GM23338 (cell line): ENCODE data around the gene PRKAR1B. TPM values are rescaled to one million over a fixed set of nuclear protein-coding genes. Genes with fewer than 3 reads are reported as not detected.

Experiments used
- ATAC-seq: fragments of 200-7000 bp; cut with Tn5 transposase; 3 replicates; pipeline ENCODE4 v1.9.1; 2020
- DNase-seq: peaks from one replicate; pipeline ENCODE4 v3.0.0-alpha.2; 2015; ENCODE audit warnings: low spot score
- H2AFZ ChIP-seq: fragments of 200-600 bp; sonication (generic); 2 replicates; pipeline ENCODE4 v1.8.0; 2016; ENCODE audit warnings: antibody characterized with exemption, mild to moderate bottlenecking, moderate library complexity
- H3F3A ChIP-seq: fragments of 200-600 bp; sonication (generic); replicated peaks from 2 replicates; pipeline ENCODE4 v1.8.0; 2017; ENCODE audit warnings: antibody characterized with exemption, mixed run types, low read depth
- H3K27ac ChIP-seq: fragments of 200-600 bp; sonication (generic); 2 replicates; pipeline ENCODE4 v1.6.1; 2016; ENCODE audit warnings: low read depth
- H3K27me3 ChIP-seq: fragments of 200-600 bp; sonication (generic); 2 replicates; pipeline ENCODE4 v1.8.0; 2016; ENCODE audit warnings: mild to moderate bottlenecking, mixed run types, moderate library complexity; ENCODE audit not compliant: insufficient read depth
- H3K36me3 ChIP-seq: fragments of 200-600 bp; sonication (generic); 2 replicates; pipeline ENCODE4 v1.8.0; 2016; ENCODE audit warnings: mild to moderate bottlenecking; ENCODE audit not compliant: insufficient read depth
- H3K4me1 ChIP-seq: fragments of 200-600 bp; sonication (generic); 2 replicates; pipeline ENCODE4 v1.8.0; 2016; ENCODE audit warnings: mild to moderate bottlenecking, moderate library complexity; ENCODE audit not compliant: insufficient read depth
- H3K4me2 ChIP-seq: fragments of 200-600 bp; sonication (generic); 2 replicates; pipeline ENCODE4 v1.7.1; 2017; ENCODE audit warnings: mixed run types
- H3K4me3 ChIP-seq: fragments of 200-600 bp; sonication (generic); 2 replicates; pipeline ENCODE4 v1.6.1; 2016; ENCODE audit warnings: mixed run types
- H3K79me2 ChIP-seq: fragments of 200-600 bp; sonication (generic); replicated peaks from 2 replicates; pipeline ENCODE4 v1.8.0; 2017; ENCODE audit warnings: mild to moderate bottlenecking; ENCODE audit not compliant: insufficient read depth
- H3K9me2 ChIP-seq: fragments of 200-600 bp; sonication (generic); 2 replicates; pipeline ENCODE4 v1.8.0; 2017; ENCODE audit not compliant: insufficient read depth
- H4K20me1 ChIP-seq: fragments of 200-600 bp; sonication (generic); replicated peaks from 2 replicates; pipeline ENCODE4 v1.8.0; 2017; ENCODE audit warnings: mild to moderate bottlenecking; ENCODE audit not compliant: insufficient read depth
- H3K27ac Mint-ChIP-seq: 2 replicates; pipeline ENCODE4 v1.8.0; 2020; ENCODE audit warnings: inconsistent platforms, mild to moderate bottlenecking, moderate library complexity, mixed read lengths
- H3K27me3 Mint-ChIP-seq: 3 replicates; pipeline ENCODE4 v1.8.0; 2022; ENCODE audit warnings: low read depth, mild to moderate bottlenecking, moderate library complexity, mixed read lengths, inconsistent platforms; ENCODE audit not compliant: insufficient read depth, poor library complexity
- H3K36me3 Mint-ChIP-seq: 3 replicates; pipeline ENCODE4 v1.8.0; 2021; ENCODE audit warnings: low read depth, mild to moderate bottlenecking, inconsistent platforms, moderate library complexity, mixed read lengths
- H3K4me1 Mint-ChIP-seq: 3 replicates; pipeline ENCODE4 v1.8.0; 2020; ENCODE audit warnings: mild to moderate bottlenecking, inconsistent platforms, mixed read lengths
- H3K4me3 Mint-ChIP-seq: 3 replicates; pipeline ENCODE4 v1.8.0; 2021; ENCODE audit warnings: moderate library complexity, mild to moderate bottlenecking, inconsistent platforms, mixed read lengths
- H3K9me3 Mint-ChIP-seq: 3 replicates; pipeline ENCODE4 v1.8.0; 2020; ENCODE audit warnings: moderate library complexity, mild to moderate bottlenecking, inconsistent platforms, mixed read lengths
- CREB1 ChIP-seq: fragments of 250-450 bp; sonication (Bioruptor Pico); IDR thresholded peaks from 2 replicates; pipeline ENCODE4 v1.5.0; 2020; ENCODE audit warnings: low read depth, mild to moderate bottlenecking, moderate library complexity
- CTCF ChIP-seq, 2 experiments: fragments of 200-600 bp in 1 of 2; sonication (generic) in 1 of 2; conservative IDR thresholded peaks; 2 replicates each; pipeline versions ENCODE4 v1.5.1 to v1.6.1; 2016 to 2017; ENCODE audit warnings: antibody characterized with exemption in 2 of 2, low read depth in 2 of 2, mild to moderate bottlenecking in 2 of 2, moderate library complexity in 1 of 2
- ETS1 ChIP-seq: IDR thresholded peaks from 2 replicates; pipeline ENCODE4 v1.6.1; 2016; ENCODE audit warnings: antibody characterized with exemption
- EZH2 ChIP-seq: fragments of 200-600 bp; sonication (generic); IDR thresholded peaks from one replicate; pipeline ENCODE4 v1.8.0; 2017; ENCODE audit warnings: antibody characterized with exemption, mild to moderate bottlenecking, low read depth; ENCODE audit not compliant: unreplicated experiment
- EZH2phosphoT487 ChIP-seq: fragments of 200-600 bp; sonication (generic); IDR thresholded peaks from one replicate; pipeline ENCODE4 v1.8.1; 2018; ENCODE audit warnings: antibody characterized with exemption; ENCODE audit not compliant: unreplicated experiment
- JUNB ChIP-seq: IDR thresholded peaks from one replicate; pipeline ENCODE4 v1.6.1; 2016; ENCODE audit warnings: antibody characterized with exemption; ENCODE audit not compliant: unreplicated experiment
- NANOG ChIP-seq: IDR thresholded peaks from 2 replicates; pipeline ENCODE4 v1.6.1; 2016; ENCODE audit warnings: antibody characterized with exemption, borderline replicate concordance
- POLR2AphosphoS5 ChIP-seq: IDR thresholded peaks from 2 replicates; pipeline ENCODE4 v1.6.1; 2016; ENCODE audit warnings: antibody characterized with exemption, low read depth
- STAT1 ChIP-seq: IDR thresholded peaks from one replicate; pipeline ENCODE4 v1.6.1; 2016; ENCODE audit warnings: antibody characterized with exemption; ENCODE audit not compliant: unreplicated experiment
- ZNF114 ChIP-seq: fragments of 250-450 bp; sonication (Bioruptor Pico); IDR thresholded peaks from 2 replicates; pipeline ENCODE4 v1.5.0; 2020; ENCODE audit warnings: mild to moderate bottlenecking, moderate library complexity
- ZNF331 ChIP-seq: fragments of 250-450 bp; sonication (Bioruptor Pico); IDR thresholded peaks from 2 replicates; pipeline ENCODE4 v1.5.0; 2020; ENCODE audit warnings: low read depth, mild to moderate bottlenecking, moderate library complexity
- ZNF462 ChIP-seq: fragments of 250-450 bp; sonication (Bioruptor Pico); IDR thresholded peaks from 2 replicates; pipeline ENCODE4 v1.5.0; 2020; ENCODE audit warnings: mild to moderate bottlenecking, moderate library complexity
- polyA plus RNA-seq: library from polyadenylated mRNA; unstranded; fragments of >200 nt; fragmentation: Nextera tagmentation; extraction: Ambion mirVana; gene quantifications from 2 replicates; pipeline ENCODE4 v1.2.1, GENCODE V29; 2016
- total RNA-seq: library from RNA; depleted of rRNA; stranded (reverse); fragments of >200 nt; shearing (Covaris generic); gene quantifications from 2 replicates; pipeline ENCODE4 v1.2.3, GENCODE V29; 2014
- TF ChIP-seq, protein P1 (sequence below): IDR thresholded peaks from one replicate; pipeline ENCODE4 v1.6.1; 2018; ENCODE audit warnings: antibody characterized with exemption; ENCODE audit not compliant: unreplicated experiment

Gene PRKAR1B
- total and polyA plus RNA-seq, 2 experiments from 2014 or later, result 35.7 to 36.7 TPM

DNA sequence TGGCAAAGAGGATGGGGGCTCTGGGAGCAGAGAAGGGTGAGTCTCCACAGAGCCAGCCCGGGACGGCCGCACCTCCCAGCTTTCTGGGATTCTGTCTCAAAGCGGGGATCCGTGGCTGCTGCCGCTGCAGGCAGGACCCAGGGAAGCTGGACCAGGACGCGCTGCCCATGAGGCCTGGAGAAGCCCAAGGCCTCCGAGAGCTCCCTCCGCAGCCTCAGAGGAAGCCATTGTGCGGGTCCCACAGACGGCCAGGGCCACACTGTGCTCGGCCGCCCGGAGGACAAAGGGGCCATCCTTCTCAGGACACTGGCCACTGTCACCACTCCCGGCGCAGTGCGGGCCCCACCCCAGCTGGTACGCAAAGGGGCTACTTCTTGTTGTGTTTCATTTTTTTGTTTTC lies 128.2 kb downstream of the PRKAR1B start:
- no peaks in the 10 kb centered on the region for H3K79me2 ChIP-seq
- Mint-ChIP-seq H3K4me1 (peaks cover 10% of the 10 kb centered on the region), H3K4me3 (no peak overlapping the region), H3K36me3 (peaks cover 13% of the 10 kb centered on the region), H3K27ac (peak overlapping the region; percentile 52; the same call in 1 of the 2 replicates), H3K27me3 (peaks cover 4% of the 10 kb centered on the region), H3K9me3 (no peaks in the 10 kb centered on the region; the same call in 2 of the 3 replicates)
- H3K27ac ChIP-seq, result no peak overlapping the region
- H2AFZ ChIP-seq, result no peak overlapping the region
- H4K20me1 ChIP-seq, result no peaks in the 10 kb centered on the region; the same call in 1 of the 2 replicates
- H3K27me3 ChIP-seq, result no peaks in the 10 kb centered on the region
- no peak for DNase-seq
- no peaks in the 10 kb centered on the region for H3K9me2 ChIP-seq
- H3K4me3 ChIP-seq, result no peak overlapping the region
- no peaks in the 10 kb centered on the region for H3K36me3 ChIP-seq
- H3F3A ChIP-seq, result no peaks in the 10 kb centered on the region
- TF ChIP-seq STAT1, result no peak
- no peak for TF ChIP-seq CREB1 (CRISPR knock-in tag)
- TF ChIP-seq ZNF331 (CRISPR knock-in tag), result no peak
- no peak for TF ChIP-seq EZH2
- no peak for TF ChIP-seq CTCF (conservative IDR thresholded peaks at IDR 0.05; ENCODE audit: low read depth in 2 of 2)
- no peak for TF ChIP-seq POLR2AphosphoS5
- no peak for TF ChIP-seq ZNF114 (CRISPR knock-in tag)
- no peak for TF ChIP-seq NANOG
- TF ChIP-seq, protein P1, sequence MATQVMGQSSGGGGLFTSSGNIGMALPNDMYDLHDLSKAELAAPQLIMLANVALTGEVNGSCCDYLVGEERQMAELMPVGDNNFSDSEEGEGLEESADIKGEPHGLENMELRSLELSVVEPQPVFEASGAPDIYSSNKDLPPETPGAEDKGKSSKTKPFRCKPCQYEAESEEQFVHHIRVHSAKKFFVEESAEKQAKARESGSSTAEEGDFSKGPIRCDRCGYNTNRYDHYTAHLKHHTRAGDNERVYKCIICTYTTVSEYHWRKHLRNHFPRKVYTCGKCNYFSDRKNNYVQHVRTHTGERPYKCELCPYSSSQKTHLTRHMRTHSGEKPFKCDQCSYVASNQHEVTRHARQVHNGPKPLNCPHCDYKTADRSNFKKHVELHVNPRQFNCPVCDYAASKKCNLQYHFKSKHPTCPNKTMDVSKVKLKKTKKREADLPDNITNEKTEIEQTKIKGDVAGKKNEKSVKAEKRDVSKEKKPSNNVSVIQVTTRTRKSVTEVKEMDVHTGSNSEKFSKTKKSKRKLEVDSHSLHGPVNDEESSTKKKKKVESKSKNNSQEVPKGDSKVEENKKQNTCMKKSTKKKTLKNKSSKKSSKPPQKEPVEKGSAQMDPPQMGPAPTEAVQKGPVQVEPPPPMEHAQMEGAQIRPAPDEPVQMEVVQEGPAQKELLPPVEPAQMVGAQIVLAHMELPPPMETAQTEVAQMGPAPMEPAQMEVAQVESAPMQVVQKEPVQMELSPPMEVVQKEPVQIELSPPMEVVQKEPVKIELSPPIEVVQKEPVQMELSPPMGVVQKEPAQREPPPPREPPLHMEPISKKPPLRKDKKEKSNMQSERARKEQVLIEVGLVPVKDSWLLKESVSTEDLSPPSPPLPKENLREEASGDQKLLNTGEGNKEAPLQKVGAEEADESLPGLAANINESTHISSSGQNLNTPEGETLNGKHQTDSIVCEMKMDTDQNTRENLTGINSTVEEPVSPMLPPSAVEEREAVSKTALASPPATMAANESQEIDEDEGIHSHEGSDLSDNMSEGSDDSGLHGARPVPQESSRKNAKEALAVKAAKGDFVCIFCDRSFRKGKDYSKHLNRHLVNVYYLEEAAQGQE, result no peak
- TF ChIP-seq EZH2phosphoT487, result no peak
- no peak for TF ChIP-seq JUNB
- no peak for TF ChIP-seq ETS1
- no peak for TF ChIP-seq ZNF462 (CRISPR knock-in tag)
- H3K4me2 ChIP-seq, result no peak overlapping the region
- no peaks in the 10 kb centered on the region for H3K4me1 ChIP-seq
- ATAC-seq, result no peak
